Activated CD8-positive, alpha-beta memory T cell treated with anti-CD3 and anti-CD28 coated beads, Interleukin-2, amount 50 U/mL, for 4 hours (primary cell): ENCODE results near the gene ERICH3.

Source experiments
- DNase-seq: peaks from one replicate; pipeline ENCODE4 v3.0.0-alpha.2; 2020

The ERICH3 gene

GRCh38 chr1:74673351-74674111 lies at the start of gene ERICH3:
Gene ERICH3 (minus strand): TSS chr1:74673792. CDS start chr1:74673519, 273 bp downstream.
- DNase-seq, result no peak

- no peak for DNase-seq
Observed at GRCh38 chr1:74717626-74718025, 44.0 kb upstream of the ERICH3 start.

- no peak for DNase-seq
Observed at GRCh38 chr1:74716822-74717221, 43.2 kb upstream of the ERICH3 start.

GRCh38 chr1:74715806-74716205 lies 42.2 kb upstream of the ERICH3 start:
- DNase-seq, result no peak

GRCh38 chr1:74715236-74715502 lies 41.6 kb upstream of the ERICH3 start:
- DNase-seq, result no peak

- DNase-seq, result no peak
Observed at GRCh38 chr1:74714429-74715235, 41.0 kb upstream of the ERICH3 start.

- DNase-seq, result no peak
Observed at GRCh38 chr1:74713849-74714248, 40.3 kb upstream of the ERICH3 start.

- no peak for DNase-seq
Observed at GRCh38 chr1:74712881-74713280, 39.3 kb upstream of the ERICH3 start.

GRCh38 chr1:74703386-74704182 lies 30.0 kb upstream of the ERICH3 start:
- DNase-seq, result no peak

- no peak for DNase-seq
Observed at GRCh38 chr1:74699331-74699730, 25.7 kb upstream of the ERICH3 start.

- DNase-seq, result no peak
Observed at GRCh38 chr1:74697832-74698231, 24.2 kb upstream of the ERICH3 start.

GRCh38 chr1:74693473-74693872 lies 19.9 kb upstream of the ERICH3 start:
- no peak for DNase-seq

GRCh38 chr1:74690909-74691308 lies 17.3 kb upstream of the ERICH3 start:
- DNase-seq, result no peak

GRCh38 chr1:74690364-74690696 lies 16.7 kb upstream of the ERICH3 start:
- no peak for DNase-seq

- peak; percentile 19 for DNase-seq
Observed at GRCh38 chr1:74689621-74690363, 16.2 kb upstream of the ERICH3 start.

- no peak for DNase-seq
Observed at GRCh38 chr1:74686928-74687327, 13.3 kb upstream of the ERICH3 start.

- DNase-seq, result no peak
Observed at GRCh38 chr1:74684301-74684700, 10.7 kb upstream of the ERICH3 start.

GRCh38 chr1:74683656-74684055 lies 10.1 kb upstream of the ERICH3 start:
- no peak for DNase-seq

GRCh38 chr1:74681851-74682250 lies 8.3 kb upstream of the ERICH3 start:
- DNase-seq, result no peak

GRCh38 chr1:74681449-74681848 lies 7.9 kb upstream of the ERICH3 start:
- DNase-seq, result no peak

- no peak for DNase-seq
Observed at GRCh38 chr1:74681001-74681400, 7.4 kb upstream of the ERICH3 start.

GRCh38 chr1:74679811-74680210 lies 6.2 kb upstream of the ERICH3 start:
- DNase-seq, result no peak

- DNase-seq, result no peak
Observed at GRCh38 chr1:74677926-74678325, 4.3 kb upstream of the ERICH3 start.
